ENCODE data around the gene AMN.

DNA sequence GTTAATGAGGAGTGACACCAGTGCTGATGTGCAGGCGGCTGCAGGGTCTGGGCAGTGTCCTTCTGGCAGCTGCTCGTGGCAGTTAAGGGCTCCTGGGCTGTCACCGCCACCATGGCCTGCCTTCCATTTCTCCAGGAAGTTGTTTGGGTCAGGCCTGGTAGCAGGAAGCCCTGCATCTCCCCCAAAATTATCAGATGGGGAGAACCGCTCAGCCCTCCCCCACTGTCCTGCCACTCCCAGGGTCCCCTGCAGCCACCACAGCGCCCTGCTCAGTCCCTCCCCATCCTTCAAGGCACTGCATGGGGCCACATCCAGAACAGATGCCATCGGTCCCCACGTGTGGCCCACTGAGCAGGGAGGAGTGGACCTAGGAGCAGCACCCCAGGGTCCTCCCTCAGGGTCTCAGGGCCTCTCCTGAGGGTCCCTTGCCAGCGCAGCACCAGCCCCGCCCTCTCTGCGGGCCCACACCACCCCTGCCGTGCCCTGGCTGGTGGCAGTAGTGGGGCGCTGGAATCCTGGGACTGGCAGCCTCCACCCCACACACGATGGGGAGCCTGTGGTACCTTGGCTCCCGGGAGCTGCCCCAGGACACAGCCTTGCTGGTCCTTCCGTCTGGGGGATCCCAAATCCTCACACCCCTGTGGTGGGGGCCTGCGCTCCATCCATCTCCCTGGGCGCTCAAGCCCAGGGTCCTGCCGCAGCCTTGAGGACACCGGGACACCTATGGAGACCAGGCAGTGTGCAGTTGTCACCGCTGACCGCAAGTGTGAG lies 10.3 kb upstream of the AMN start:
- TF ChIP-seq, protein P1, sequence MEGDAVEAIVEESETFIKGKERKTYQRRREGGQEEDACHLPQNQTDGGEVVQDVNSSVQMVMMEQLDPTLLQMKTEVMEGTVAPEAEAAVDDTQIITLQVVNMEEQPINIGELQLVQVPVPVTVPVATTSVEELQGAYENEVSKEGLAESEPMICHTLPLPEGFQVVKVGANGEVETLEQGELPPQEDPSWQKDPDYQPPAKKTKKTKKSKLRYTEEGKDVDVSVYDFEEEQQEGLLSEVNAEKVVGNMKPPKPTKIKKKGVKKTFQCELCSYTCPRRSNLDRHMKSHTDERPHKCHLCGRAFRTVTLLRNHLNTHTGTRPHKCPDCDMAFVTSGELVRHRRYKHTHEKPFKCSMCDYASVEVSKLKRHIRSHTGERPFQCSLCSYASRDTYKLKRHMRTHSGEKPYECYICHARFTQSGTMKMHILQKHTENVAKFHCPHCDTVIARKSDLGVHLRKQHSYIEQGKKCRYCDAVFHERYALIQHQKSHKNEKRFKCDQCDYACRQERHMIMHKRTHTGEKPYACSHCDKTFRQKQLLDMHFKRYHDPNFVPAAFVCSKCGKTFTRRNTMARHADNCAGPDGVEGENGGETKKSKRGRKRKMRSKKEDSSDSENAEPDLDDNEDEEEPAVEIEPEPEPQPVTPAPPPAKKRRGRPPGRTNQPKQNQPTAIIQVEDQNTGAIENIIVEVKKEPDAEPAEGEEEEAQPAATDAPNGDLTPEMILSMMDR (IDR thresholded peaks at IDR 0.05; ENCODE audit: low read depth, low read length, poor library complexity, severe bottlenecking), result no peak
- TF ChIP-seq EZH2phosphoT487 (IDR thresholded peaks at IDR 0.05; ENCODE audit: borderline replicate concordance, low read length), result no peak

Measured in DOHH2 (cell line).